BJ (cell line): ENCODE data around the gene TYW5. TPM values are rescaled to one million over a fixed set of nuclear protein-coding genes. Genes with fewer than 3 reads are reported as not detected.

Experiments
- CTCF ChIA-PET: fragments of 350-600 bp; formaldehyde crosslinking; extraction: SDS; loops from one replicate; lab custom pipeline; 2021; ENCODE audit warnings: antibody characterized with exemption, inconsistent platforms; lab: Yijun Ruan, JAX
- POLR2A ChIA-PET: fragments of 300-600 bp; sonication (Branson Sonifier 250); formaldehyde crosslinking; extraction: SDS; loops from one replicate; lab custom pipeline; 2021; ENCODE audit warnings: antibody characterized with exemption; lab: Charles Lee
- DNase-seq: peaks from one replicate; pipeline ENCODE4 v3.0.0-alpha.2; 2011; ENCODE audit warnings: low read depth
- H3K27me3 ChIP-seq: 2 replicates; pipeline ENCODE4 v1.6.0; 2011; ENCODE audit warnings: low read length; ENCODE audit not compliant: control insufficient read depth, insufficient read depth
- H3K36me3 ChIP-seq: 2 replicates; pipeline ENCODE4 v1.5.1; 2011; ENCODE audit warnings: low read length; ENCODE audit not compliant: control insufficient read depth, insufficient read depth
- H3K4me3 ChIP-seq: 2 replicates; pipeline ENCODE4 v1.5.1; 2011; ENCODE audit warnings: low read depth, mild to moderate bottlenecking, control low read depth, low read length
- polyA plus RNA-seq: library from polyadenylated mRNA; depleted of rRNA; stranded (reverse); fragments of >200 nt; gene quantifications from 2 replicates; pipeline ENCODE4 v1.2.3, GENCODE V29; 2011
- TF ChIP-seq, protein P1 (sequence below): IDR thresholded peaks from 2 replicates; pipeline ENCODE4 v1.5.1; 2011; ENCODE audit warnings: low read depth, mild to moderate bottlenecking, control low read depth, inconsistent platforms, low read length, moderate library complexity; ENCODE audit not compliant: insufficient read depth

TYW5 gene
- polyA plus RNA-seq, 1 experiment = 2.9 TPM

DNA sequence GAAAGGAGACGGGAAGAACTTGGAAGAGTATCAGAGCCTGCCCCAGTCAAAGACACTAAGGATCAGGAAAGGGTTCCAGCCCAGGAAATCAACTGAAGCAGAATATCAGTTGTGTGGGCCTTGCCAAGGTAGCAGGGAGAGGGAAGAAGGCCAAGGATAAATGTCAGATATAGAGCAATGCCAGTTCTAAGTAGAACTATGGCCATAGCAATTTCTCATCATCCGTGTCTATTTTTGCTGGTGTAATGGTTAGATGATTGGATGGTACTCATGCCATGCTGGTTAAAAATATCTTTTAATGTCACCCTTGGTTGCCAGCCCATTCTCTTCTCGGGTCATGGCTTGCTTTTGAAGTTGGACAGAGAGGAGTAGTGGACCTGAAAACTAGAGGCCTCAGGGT lies 42.0 kb upstream of the TYW5 start:
- H3K4me3 ChIP-seq = no peak overlapping the region
- POLR2A ChIA-PET = no interaction called here
- H3K36me3 ChIP-seq = no peaks in the 10 kb centered on the region
- no peaks in the 10 kb centered on the region for H3K27me3 ChIP-seq
- CTCF ChIA-PET = no interaction called here
- TF ChIP-seq, protein P1, sequence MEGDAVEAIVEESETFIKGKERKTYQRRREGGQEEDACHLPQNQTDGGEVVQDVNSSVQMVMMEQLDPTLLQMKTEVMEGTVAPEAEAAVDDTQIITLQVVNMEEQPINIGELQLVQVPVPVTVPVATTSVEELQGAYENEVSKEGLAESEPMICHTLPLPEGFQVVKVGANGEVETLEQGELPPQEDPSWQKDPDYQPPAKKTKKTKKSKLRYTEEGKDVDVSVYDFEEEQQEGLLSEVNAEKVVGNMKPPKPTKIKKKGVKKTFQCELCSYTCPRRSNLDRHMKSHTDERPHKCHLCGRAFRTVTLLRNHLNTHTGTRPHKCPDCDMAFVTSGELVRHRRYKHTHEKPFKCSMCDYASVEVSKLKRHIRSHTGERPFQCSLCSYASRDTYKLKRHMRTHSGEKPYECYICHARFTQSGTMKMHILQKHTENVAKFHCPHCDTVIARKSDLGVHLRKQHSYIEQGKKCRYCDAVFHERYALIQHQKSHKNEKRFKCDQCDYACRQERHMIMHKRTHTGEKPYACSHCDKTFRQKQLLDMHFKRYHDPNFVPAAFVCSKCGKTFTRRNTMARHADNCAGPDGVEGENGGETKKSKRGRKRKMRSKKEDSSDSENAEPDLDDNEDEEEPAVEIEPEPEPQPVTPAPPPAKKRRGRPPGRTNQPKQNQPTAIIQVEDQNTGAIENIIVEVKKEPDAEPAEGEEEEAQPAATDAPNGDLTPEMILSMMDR = no peak
- no peak for DNase-seq

- H3K4me3 ChIP-seq = no peak overlapping the region
- no peaks in the 10 kb centered on the region for H3K36me3 ChIP-seq
- ChIA-PET POLR2A (no interaction called here), CTCF (interaction anchor here (0.9 to 2.8 kb wide), 3 partner anchors 10 to 196 kb away, joined by 3 to 7 read pairs (median 3); no protein-coding TSS in a partner anchor)
- TF ChIP-seq, protein P1 = no peak
- H3K27me3 ChIP-seq = no peaks in the 10 kb centered on the region
- no peak for DNase-seq
Observed at GRCh38 chr2:199994896-199995295, 39.6 kb upstream of the TYW5 start.

DNA sequence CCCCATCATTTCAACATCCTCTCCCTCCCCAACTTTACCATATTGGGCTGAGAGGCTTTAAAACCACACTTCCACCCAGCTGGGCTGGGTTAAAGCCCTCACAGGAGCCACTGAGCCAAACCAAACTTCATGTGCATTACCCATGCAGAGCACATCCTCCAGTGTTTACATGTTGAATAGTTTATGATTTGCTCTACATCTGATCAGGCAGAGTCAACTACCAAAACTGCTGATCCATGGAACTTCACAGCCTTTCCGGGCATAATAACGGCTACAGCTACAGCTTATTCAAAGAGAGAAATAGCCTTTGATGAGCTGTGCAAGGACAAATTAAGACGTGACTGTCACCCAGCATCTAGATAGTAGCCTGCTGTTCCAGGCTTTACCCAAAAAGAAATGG lies 39.1 kb upstream of the TYW5 start:
- TF ChIP-seq, protein P1 = no peak
- Histone ChIP-seq H3K36me3 (no peaks in the 10 kb centered on the region), H3K4me3 (no peak overlapping the region), H3K27me3 (no peaks in the 10 kb centered on the region)
- POLR2A ChIA-PET = no interaction called here
- CTCF ChIA-PET = interaction anchor here (0.8 to 2.8 kb wide), 3 partner anchors 9 to 196 kb away, joined by 3 to 7 read pairs (median 3); no protein-coding TSS in a partner anchor
- no peak for DNase-seq

DNA sequence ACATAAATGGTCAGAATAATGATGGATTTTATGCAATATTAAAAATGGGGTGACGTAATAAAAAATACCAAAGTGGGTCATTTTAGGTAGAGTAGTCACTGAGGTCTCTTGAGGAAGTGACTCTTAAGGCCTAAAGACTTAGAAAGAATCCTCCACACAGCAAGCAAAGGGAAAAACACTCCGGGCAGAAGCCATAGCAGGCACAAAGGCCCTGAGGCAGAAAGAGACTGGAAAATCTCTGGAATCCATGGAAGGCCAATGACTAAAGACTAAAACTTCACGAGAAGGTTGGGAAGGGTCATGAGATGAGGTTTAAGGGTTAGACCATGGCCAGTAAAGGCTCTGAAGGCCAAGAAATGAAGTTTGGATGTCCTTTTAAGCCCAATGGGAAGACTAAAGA lies 37.0 kb upstream of the TYW5 start:
- POLR2A ChIA-PET = no interaction called here

GRCh38 chr2:199991691-199992090 lies 36.4 kb upstream of the TYW5 start:
- no peak for DNase-seq
- H3K4me3 ChIP-seq = no peak overlapping the region
- TF ChIP-seq, protein P1 = no peak
- no peaks in the 10 kb centered on the region for H3K27me3 ChIP-seq
- no peaks in the 10 kb centered on the region for H3K36me3 ChIP-seq
- ChIA-PET CTCF (no interaction called here), POLR2A (no interaction called here)

More for the DNA sequence above, 37.0 kb upstream of the TYW5 start:
- Histone ChIP-seq H3K27me3 (no peaks in the 10 kb centered on the region), H3K36me3 (no peaks in the 10 kb centered on the region), H3K4me3 (no peak overlapping the region)
- no peak for DNase-seq
- TF ChIP-seq, protein P1 = no peak
- CTCF ChIA-PET = no interaction called here
